K562 (cell line): ENCODE results near the gene EPN2. TPM values are rescaled to one million over a fixed set of nuclear protein-coding genes. Genes with fewer than 3 reads are reported as not detected.

ENCODE experiments used
- BRCA1 ChIP-seq, 2 experiments: fragments of 450-650 bp in 1 of 2; sonication (generic) in 1 of 2; formaldehyde crosslinking in 1 of 2; IDR thresholded peaks; 2 replicates each; pipeline versions ENCODE4 v1.5.0 to v1.6.1; 2017 to 2020; ENCODE audit warnings: mild to moderate bottlenecking in 1 of 2, missing genetic modification reagents in 1 of 2
- CREB1 ChIP-seq, 2 experiments: sonication (generic) in 1 of 2; formaldehyde crosslinking in 1 of 2; IDR thresholded peaks; 2 replicates each; pipeline versions ENCODE4 v1.6.1 to v1.8.0; 2012 to 2022; ENCODE audit warnings: inconsistent platforms in 1 of 2, mild to moderate bottlenecking in 1 of 2, missing genetic modification reagents in 1 of 2, moderate library complexity in 1 of 2
- E4F1 ChIP-seq: fragments of 250-450 bp; sonication (Bioruptor Pico); IDR thresholded peaks from 2 replicates; pipeline ENCODE4 v1.5.0; 2021; ENCODE audit warnings: mild to moderate bottlenecking, borderline replicate concordance
- FOSL1 ChIP-seq: fragments of 200-800 bp; sonication (Bioruptor generic); conservative IDR thresholded peaks from 2 replicates; pipeline ENCODE4 v1.6.1; 2016; ENCODE audit warnings: missing genetic modification characterization, missing compliant biosample characterization
- HDAC2 ChIP-seq: fragments of 450-650 bp; IDR thresholded peaks from 2 replicates; pipeline ENCODE4 v1.6.1; 2016; ENCODE audit warnings: mild to moderate bottlenecking
- NRF1 ChIP-seq, 2 experiments: fragments of 450-650 bp; IDR thresholded peaks in 1 of 2; conservative IDR thresholded peaks in 1 of 2; 2 replicates each; pipeline ENCODE4 v1.6.1; 2014; ENCODE audit warnings: mild to moderate bottlenecking in 2 of 2
- POLR2A ChIP-seq: fragments of 450-650 bp; conservative IDR thresholded peaks from 2 replicates; pipeline ENCODE4 v1.6.1; 2016
- POLR2G ChIP-seq: fragments of 200-400 bp; formaldehyde crosslinking; IDR thresholded peaks from 2 replicates; pipeline ENCODE4 v1.6.1; 2017; ENCODE audit warnings: low read depth, mild to moderate bottlenecking, antibody characterized with exemption, low read length, moderate library complexity
- REST ChIP-seq, 2 experiments: fragments of 450-650 bp; formaldehyde crosslinking in 1 of 2; IDR thresholded peaks; 2 replicates each; pipeline versions ENCODE4 v1.4.0 to v1.6.1; 2014 to 2020; ENCODE audit warnings: mild to moderate bottlenecking in 2 of 2, borderline replicate concordance in 1 of 2, low read depth in 1 of 2
- RFX1 ChIP-seq: fragments of 450-650 bp; IDR thresholded peaks from 2 replicates; pipeline ENCODE4 v1.6.1; 2016; ENCODE audit warnings: mild to moderate bottlenecking, moderate library complexity
- SP1 ChIP-seq: sonication (generic); formaldehyde crosslinking; IDR thresholded peaks from 2 replicates; pipeline ENCODE4 v1.8.1; 2022; ENCODE audit warnings: mild to moderate bottlenecking, missing genetic modification reagents
- SUPT5H ChIP-seq: fragments of 450-650 bp; IDR thresholded peaks from 2 replicates; pipeline ENCODE4 v1.6.1; 2016
- TGIF2 ChIP-seq: sonication (generic); formaldehyde crosslinking; IDR thresholded peaks from 2 replicates; pipeline ENCODE4 v1.8.1; 2022; ENCODE audit warnings: mild to moderate bottlenecking, missing genetic modification reagents, moderate library complexity
- ZNF354B ChIP-seq: fragments of 250-450 bp; sonication (Bioruptor Pico); IDR thresholded peaks from 2 replicates; pipeline ENCODE4 v1.4.0; 2020
- ZNF395 ChIP-seq: fragments of 200-800 bp; sonication (Bioruptor generic); IDR thresholded peaks from 2 replicates; pipeline ENCODE4 v1.6.1; 2017; ENCODE audit warnings: missing genetic modification characterization, missing compliant biosample characterization
- polyA plus RNA-seq, 8 experiments: library from polyadenylated mRNA; depleted of rRNA in 4 of 8; stranded (reverse) in 5 of 8; unstranded in 3 of 8; fragments of >200 nt; fragmentation: Nextera tagmentation in 2 of 8; fragmentation: Illumina TruSeq in 1 of 8; extraction: Ambion mirVana in 2 of 8; extraction: Trizol in 1 of 8; gene quantifications; 2 replicates each; pipeline versions ENCODE4 v1.2.1 to v1.2.3, GENCODE V29; 2011 to 2014; ENCODE audit warnings: inconsistent platforms in 1 of 8, missing spikeins in 1 of 8
- total RNA-seq, 7 experiments: library from RNA; depleted of rRNA in 6 of 7; stranded (reverse); fragments of >200 nt in 6 of 7; fragmentation: Illumina TruSeq in 2 of 7; extraction: Trizol in 2 of 7; gene quantifications; 2 replicates each; pipeline versions ENCODE4 v1.2.1 to v1.2.3, GENCODE V29; 2011 to 2021; ENCODE audit warnings: low replicate concordance in 1 of 7

The EPN2 gene
- total and polyA plus RNA-seq, 9 of the 15 experiments (the other 6 are each of a cell fraction or from before 2014, with no cell fraction given) = 1.0 to 12.9 (median 8.9) TPM

DNA sequence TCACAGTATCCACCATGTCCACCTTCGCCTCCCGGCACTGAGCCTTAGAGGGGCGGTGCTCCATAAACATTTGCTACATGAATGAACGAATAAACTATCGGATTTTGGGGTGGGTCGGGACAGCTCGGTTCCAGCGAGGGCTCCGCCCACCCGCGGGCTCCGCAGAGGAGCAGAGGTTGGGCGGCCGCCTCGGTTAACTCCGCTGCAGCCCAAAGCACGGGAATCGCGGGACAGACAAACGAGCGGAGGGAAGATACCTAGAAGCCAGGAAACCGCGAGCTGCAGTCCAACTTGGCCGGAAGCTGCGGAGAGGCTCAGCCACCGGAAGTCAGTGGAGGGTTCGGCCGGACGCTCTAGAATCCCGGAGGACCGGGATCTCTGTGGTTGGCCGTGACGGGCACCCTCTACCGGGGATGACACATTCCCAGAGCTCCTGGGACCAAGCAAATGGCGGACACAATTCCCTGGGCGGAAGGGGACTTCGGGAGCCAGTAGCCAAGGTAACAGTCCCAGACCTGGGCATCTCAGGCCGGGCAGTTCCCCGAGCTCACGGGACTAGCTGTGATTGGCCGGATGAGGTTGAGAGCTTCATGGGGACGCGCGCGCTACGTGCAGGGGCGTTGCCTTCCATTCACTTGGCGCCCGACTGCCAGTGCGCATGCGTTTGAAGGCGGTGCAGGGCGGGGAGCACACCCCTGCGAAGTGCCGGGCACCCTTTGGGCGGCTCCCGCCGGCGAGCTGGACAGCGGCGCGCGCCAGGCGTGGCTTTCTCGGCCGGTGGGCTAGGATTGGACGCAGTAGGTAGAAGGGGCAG lies 140.6 kb downstream of the EPN2 start (continued):
- TF ChIP-seq HDAC2 (peak; percentile 51; the same call in 1 of the 2 replicates), FOSL1 (tag) (peak; percentile 44; the same call in 1 of the 2 replicates), SP1 (CRISPR knock-in tag) (peak; percentile 81), POLR2G (peak; percentile 87), REST (IDR thresholded peaks at IDR 0.05; ENCODE audit: borderline replicate concordance) (peak; percentile 98), REST (CRISPR knock-in tag; IDR thresholded peaks at IDR 0.05; ENCODE audit: low read depth) (peak; percentile 94), ZNF395 (CRISPR knock-in tag) (peak; percentile 62; the same call in 1 of the 2 replicates), SUPT5H (peak; percentile 75), CREB1 (IDR thresholded peaks at IDR 0.05) (no peak), CREB1 (CRISPR knock-in tag; IDR thresholded peaks at IDR 0.05) (peak; percentile 56), ZNF354B (CRISPR knock-in tag) (no peak), RFX1 (peak; percentile 76), NRF1 (conservative IDR thresholded peaks at IDR 0.05 in 1 of 2, IDR thresholded peaks at IDR 0.05 in 1 of 2) (peak; percentile 98 to 99), BRCA1 (IDR thresholded peaks at IDR 0.05) (no peak), BRCA1 (CRISPR knock-in tag; IDR thresholded peaks at IDR 0.05) (no peak), TGIF2 (CRISPR knock-in tag) (no peak), POLR2A (peak; percentile 83), E4F1 (CRISPR knock-in tag) (no peak)
